SK-N-SH (cell line): Measurements from ENCODE around the gene TLR4.

Experiments used
- CTCF ChIP-seq: fragments of 200-600 bp; sonication (generic); IDR thresholded peaks from 2 replicates; pipeline ENCODE4 v1.6.1; 2017; ENCODE audit warnings: antibody characterized with exemption, mild to moderate bottlenecking, moderate library complexity
- EZH2phosphoT487 ChIP-seq: fragments of 200-600 bp; sonication (generic); IDR thresholded peaks from 2 replicates; pipeline ENCODE4 v1.6.1; 2017; ENCODE audit warnings: low read depth, mixed run types, mild to moderate bottlenecking, antibody characterized with exemption, moderate library complexity, borderline replicate concordance
- GABPA ChIP-seq: IDR thresholded peaks from 2 replicates; pipeline ENCODE4 v1.4.0; 2012; ENCODE audit warnings: low read depth, mild to moderate bottlenecking
- GATA2 ChIP-seq: sonication (generic); formaldehyde crosslinking; IDR thresholded peaks from 2 replicates; pipeline ENCODE4 v1.5.0; 2020; ENCODE audit warnings: mild to moderate bottlenecking, missing genetic modification reagents
- MAX ChIP-seq: IDR thresholded peaks from 2 replicates; pipeline ENCODE4 v1.4.0; 2012; ENCODE audit warnings: low read depth
- MXI1 ChIP-seq: IDR thresholded peaks from 2 replicates; pipeline ENCODE4 v1.6.1; 2012; ENCODE audit warnings: mild to moderate bottlenecking, low read depth, low read length, improper control_type of control experiment
- RAD21 ChIP-seq: IDR thresholded peaks from 2 replicates; pipeline ENCODE4 v1.6.1; 2012; ENCODE audit warnings: mild to moderate bottlenecking, low read length
- SMC3 ChIP-seq: IDR thresholded peaks from 2 replicates; pipeline ENCODE4 v1.6.1; 2012; ENCODE audit warnings: low read depth, low read length, improper control_type of control experiment
- ZBTB33 ChIP-seq: IDR thresholded peaks from 2 replicates; pipeline ENCODE4 v1.4.0; 2012; ENCODE audit warnings: low read depth, borderline replicate concordance

GRCh38 chr9:117723986-117724625 lies 19.9 kb downstream of the TLR4 start:
- TF ChIP-seq GABPA (no peak), MAX (no peak), ZBTB33 (no peak), SMC3 (no peak), CTCF (no peak), EZH2phosphoT487 (no peak), RAD21 (no peak), GATA2 (CRISPR knock-in tag) (no peak), MXI1 (no peak)
